ENCODE results near the gene CAPN10. TPM values are rescaled to one million over a fixed set of nuclear protein-coding genes. Genes with fewer than 3 reads are reported as not detected.

Gene CAPN10
- total RNA-seq, 4 donors from 2014 or later, result 2.8 to 39.6 (median 21.6) TPM

DNA sequence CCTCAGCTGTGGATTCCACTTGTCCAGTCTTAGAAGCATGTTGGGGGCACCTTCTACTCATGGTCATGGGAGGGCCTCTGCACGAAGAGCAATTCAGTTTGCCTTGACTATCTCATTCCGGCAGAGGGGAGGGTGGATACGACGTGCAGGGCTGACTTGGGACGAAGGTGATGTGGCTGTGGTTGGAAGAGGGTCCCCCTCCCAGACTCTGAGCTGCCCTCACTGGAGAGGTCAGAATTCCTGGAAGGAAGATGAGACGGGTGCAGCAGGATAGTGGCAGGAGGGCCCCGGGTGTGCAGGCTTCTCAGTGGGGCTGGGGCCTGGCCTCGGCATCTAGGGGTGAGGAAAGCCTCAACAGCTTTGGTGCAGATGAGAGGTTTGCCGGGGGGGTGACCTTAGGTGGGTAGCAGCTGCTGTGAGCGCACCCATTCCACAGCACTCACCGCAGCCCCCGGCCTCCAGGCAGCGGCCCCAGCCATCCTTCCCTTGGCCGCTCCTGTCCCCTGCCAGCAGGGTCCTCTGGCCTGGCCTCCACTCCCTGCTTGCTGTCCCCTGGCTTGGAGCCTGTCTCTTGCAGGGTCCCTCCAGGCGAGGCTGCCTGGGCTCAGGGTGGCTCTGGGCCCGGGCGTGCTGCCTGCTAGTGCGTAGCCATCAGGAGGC, 15.1 kb upstream of the CAPN10 start:
- TF ChIP-seq, protein P1, sequence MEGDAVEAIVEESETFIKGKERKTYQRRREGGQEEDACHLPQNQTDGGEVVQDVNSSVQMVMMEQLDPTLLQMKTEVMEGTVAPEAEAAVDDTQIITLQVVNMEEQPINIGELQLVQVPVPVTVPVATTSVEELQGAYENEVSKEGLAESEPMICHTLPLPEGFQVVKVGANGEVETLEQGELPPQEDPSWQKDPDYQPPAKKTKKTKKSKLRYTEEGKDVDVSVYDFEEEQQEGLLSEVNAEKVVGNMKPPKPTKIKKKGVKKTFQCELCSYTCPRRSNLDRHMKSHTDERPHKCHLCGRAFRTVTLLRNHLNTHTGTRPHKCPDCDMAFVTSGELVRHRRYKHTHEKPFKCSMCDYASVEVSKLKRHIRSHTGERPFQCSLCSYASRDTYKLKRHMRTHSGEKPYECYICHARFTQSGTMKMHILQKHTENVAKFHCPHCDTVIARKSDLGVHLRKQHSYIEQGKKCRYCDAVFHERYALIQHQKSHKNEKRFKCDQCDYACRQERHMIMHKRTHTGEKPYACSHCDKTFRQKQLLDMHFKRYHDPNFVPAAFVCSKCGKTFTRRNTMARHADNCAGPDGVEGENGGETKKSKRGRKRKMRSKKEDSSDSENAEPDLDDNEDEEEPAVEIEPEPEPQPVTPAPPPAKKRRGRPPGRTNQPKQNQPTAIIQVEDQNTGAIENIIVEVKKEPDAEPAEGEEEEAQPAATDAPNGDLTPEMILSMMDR (IDR thresholded peaks at IDR 0.05), result no peak
- TF ChIP-seq POLR2A (IDR thresholded peaks at IDR 0.05), result no peak
- no peak for DNase-seq
- Histone ChIP-seq H3K9me3 (no peaks in the 10 kb centered on the region), H3K27me3 (no peaks in the 10 kb centered on the region), H3K27ac (no peak overlapping the region), H3K36me3 (no peaks in the 10 kb centered on the region), H3K4me3 (no peak overlapping the region), H3K4me1 (peaks cover 0 to 23% of the 10 kb centered on the region in 2 donors)
- intact Hi-C loops (cut with DNase I; ENCODE audit: low total_unique reads), result no loop called here

DNA sequence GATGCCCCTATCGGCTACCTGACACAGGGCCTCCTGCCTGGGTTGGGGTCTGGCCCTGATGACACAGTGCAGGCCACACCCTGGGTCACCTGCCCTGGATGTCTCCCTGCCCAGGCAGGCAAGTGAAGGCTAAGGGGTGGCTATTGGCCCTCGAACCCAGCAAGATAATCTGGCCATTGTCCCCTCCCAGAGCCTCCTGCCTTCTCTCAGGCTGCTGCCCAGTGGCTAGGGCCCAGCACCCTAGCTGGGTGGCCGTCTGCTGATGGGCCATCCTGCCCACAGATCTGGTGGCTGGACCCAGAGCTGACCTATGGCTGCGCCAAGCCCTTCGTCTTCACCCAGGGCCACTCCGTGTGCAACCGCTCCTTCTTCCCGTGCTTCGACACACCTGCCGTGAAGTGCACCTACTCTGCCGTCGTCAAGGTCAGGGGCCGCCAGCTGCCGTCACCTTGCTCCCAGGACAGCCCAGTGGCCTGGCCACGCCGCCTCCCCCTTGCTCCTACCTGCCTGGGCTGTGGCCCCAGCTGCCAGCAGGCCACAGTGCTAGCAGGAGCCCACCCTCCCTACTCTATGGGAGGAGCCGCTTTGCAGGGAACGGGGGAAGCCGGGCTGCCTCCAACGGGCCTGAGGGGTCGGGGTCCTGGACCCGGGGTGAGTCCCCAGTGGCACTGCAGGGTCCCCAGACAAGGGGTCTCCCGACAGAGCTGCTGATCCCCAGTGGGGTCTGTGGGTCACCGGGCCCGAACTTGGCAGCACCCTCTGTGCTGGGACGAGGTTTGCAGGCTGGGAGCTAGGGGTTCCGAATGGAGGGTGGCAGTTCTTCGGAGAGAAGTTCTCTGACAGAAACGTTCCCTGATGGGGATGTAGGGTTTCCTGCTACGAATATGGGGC, 14.1 kb upstream of the CAPN10 start:
- no peak for DNase-seq
- peaks cover 0 to 14% of the 10 kb centered on the region in 2 donors for H3K4me1 ChIP-seq
- no peaks in the 10 kb centered on the region for H3K27me3 ChIP-seq
- no peaks in the 10 kb centered on the region for H3K9me3 ChIP-seq
- TF ChIP-seq POLR2A (IDR thresholded peaks at IDR 0.05), result no peak
- TF ChIP-seq, protein P1 (IDR thresholded peaks at IDR 0.05), result no peak
- intact Hi-C loops (cut with DNase I; ENCODE audit: low total_unique reads), result no loop called here
- H3K36me3 ChIP-seq, result no peaks in the 10 kb centered on the region
- no peak overlapping the region for H3K27ac ChIP-seq
- no peak overlapping the region for H3K4me3 ChIP-seq

DNA sequence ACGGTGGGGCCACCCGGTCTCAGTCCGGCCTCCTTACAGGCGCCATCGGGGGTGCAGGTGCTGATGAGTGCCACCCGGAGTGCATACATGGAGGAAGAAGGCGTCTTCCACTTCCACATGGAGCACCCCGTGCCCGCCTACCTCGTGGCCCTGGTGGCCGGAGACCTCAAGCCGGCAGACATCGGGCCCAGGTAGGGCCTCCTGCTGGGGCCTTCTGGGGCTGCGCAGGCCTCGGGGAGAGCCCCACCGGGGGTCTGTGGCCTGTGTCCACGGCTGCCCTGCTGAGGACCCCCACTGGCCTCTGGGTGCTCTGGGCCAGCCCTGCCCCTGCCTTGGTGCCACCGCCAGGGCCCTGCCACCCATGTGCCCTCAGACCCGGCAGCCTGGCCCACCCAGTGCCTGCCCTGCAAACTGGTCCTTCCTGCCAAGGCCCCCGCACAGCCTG, 13.4 kb upstream of the CAPN10 start:
- DNase-seq, result no peak
- Histone ChIP-seq H3K36me3 (no peaks in the 10 kb centered on the region), H3K4me1 (peaks cover 0 to 9% of the 10 kb centered on the region in 2 donors), H3K27ac (no peak overlapping the region), H3K27me3 (no peaks in the 10 kb centered on the region), H3K4me3 (no peak overlapping the region), H3K9me3 (no peaks in the 10 kb centered on the region)
- intact Hi-C loops (cut with DNase I; ENCODE audit: low total_unique reads), result no loop called here
- TF ChIP-seq POLR2A (IDR thresholded peaks at IDR 0.05), result no peak
- TF ChIP-seq, protein P1 (IDR thresholded peaks at IDR 0.05), result no peak

DNA sequence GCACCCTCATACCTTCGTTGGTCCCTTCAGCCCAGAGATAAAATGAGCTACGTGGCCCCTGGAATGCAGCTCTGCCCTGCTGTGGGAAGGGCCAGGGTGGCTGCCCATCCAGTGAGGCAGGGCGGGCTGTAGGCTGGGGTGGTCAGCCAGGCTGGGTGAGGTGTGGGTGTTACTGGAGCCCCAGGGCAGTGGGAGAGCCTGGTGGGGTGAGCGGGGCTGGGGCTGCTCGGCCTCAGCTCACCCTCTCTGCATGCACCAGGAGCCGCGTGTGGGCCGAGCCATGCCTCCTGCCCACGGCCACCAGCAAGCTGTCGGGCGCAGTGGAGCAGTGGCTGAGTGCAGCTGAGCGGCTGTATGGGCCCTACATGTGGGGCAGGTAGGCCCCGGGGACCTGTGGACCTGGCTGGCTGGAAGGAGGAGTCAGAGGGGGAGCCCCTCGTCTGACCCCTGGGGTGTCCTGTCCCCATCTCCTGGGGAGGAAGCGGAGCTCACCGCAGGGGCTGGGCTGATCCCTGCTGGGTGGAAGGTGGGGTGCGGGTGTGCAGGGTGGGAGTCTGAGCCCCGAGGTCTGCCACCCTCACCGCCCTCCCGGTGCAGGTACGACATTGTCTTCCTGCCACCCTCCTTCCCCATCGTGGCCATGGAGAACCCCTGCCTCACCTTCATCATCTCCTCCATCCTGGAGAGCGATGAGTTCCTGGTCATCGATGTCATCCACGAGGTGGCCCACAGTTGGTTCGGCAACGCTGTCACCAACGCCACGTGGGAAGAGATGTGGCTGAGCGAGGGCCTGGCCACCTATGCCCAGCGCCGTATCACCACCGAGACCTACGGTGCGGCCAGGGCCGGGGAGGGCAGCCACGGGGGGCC, 12.8 kb upstream of the CAPN10 start:
- Histone ChIP-seq H3K36me3 (no peaks in the 10 kb centered on the region), H3K4me1 (peaks cover 0 to 9% of the 10 kb centered on the region in 2 donors), H3K9me3 (no peaks in the 10 kb centered on the region), H3K27me3 (no peaks in the 10 kb centered on the region), H3K4me3 (no peak overlapping the region), H3K27ac (no peak overlapping the region)
- no peak for TF ChIP-seq POLR2A (IDR thresholded peaks at IDR 0.05)
- TF ChIP-seq, protein P1 (IDR thresholded peaks at IDR 0.05), result no peak
- intact Hi-C loops (cut with DNase I; ENCODE audit: low total_unique reads), result no loop called here
- no peak for DNase-seq

All from uterus (tissue), 4 donors.